Neuronal stem cell (in vitro differentiated cells): ENCODE data around the gene HOXA7.

ENCODE experiments used
- DNase-seq: peaks from one replicate; pipeline ENCODE4 v3.0.0-alpha.2; 2013; ENCODE audit warnings: low spot score
- H2AFZ ChIP-seq: one replicate; pipeline ENCODE4 v1.6.1; 2013; ENCODE audit warnings: mild to moderate bottlenecking, low read length, inconsistent platforms
- H2AK5ac ChIP-seq: 2 replicates; pipeline ENCODE4 v1.6.1; 2013; ENCODE audit warnings: low read depth, mild to moderate bottlenecking, inconsistent platforms, low read length, moderate library complexity, mixed read lengths
- H2BK120ac ChIP-seq: 2 replicates; pipeline ENCODE4 v1.6.1; 2013; ENCODE audit warnings: low read depth, mild to moderate bottlenecking, inconsistent platforms, low read length, moderate library complexity, mixed read lengths
- H2BK12ac ChIP-seq: one replicate; pipeline ENCODE4 v1.6.1; 2013; ENCODE audit warnings: low read length, inconsistent platforms
- H2BK15ac ChIP-seq: 2 replicates; pipeline ENCODE4 v1.6.1; 2013; ENCODE audit warnings: mild to moderate bottlenecking, low read length, inconsistent platforms, mixed read lengths
- H2BK5ac ChIP-seq: one replicate; pipeline ENCODE4 v1.6.1; 2013; ENCODE audit warnings: inconsistent platforms, mild to moderate bottlenecking, low read length, moderate library complexity
- H3K14ac ChIP-seq: one replicate; pipeline ENCODE4 v1.6.1; 2013; ENCODE audit warnings: low read length, inconsistent platforms
- H3K18ac ChIP-seq: 2 replicates; pipeline ENCODE4 v1.6.1; 2013; ENCODE audit warnings: low read length, inconsistent platforms
- H3K23ac ChIP-seq: 2 replicates; pipeline ENCODE4 v1.6.1; 2013; ENCODE audit warnings: low read depth, mild to moderate bottlenecking, mixed read lengths, low read length, inconsistent platforms; ENCODE audit not compliant: poor library complexity
- H3K27ac ChIP-seq: replicated peaks from 3 replicates; pipeline ENCODE4 v1.5.1; 2013; ENCODE audit warnings: low read length, inconsistent platforms
- H3K27me3 ChIP-seq, 3 experiments: 2 replicates each; pipeline ENCODE4 v1.6.1; 2013; ENCODE audit warnings: low read length in 3 of 3, mild to moderate bottlenecking in 2 of 3, inconsistent platforms in 1 of 3, low read depth in 1 of 3, mixed read lengths in 1 of 3, moderate library complexity in 1 of 3; ENCODE audit not compliant: control insufficient read depth in 3 of 3, insufficient read depth in 3 of 3
- H3K36me3 ChIP-seq, 2 donors: replicated peaks in 1 of 2; 2 replicates each; pipeline ENCODE4 v1.6.1; 2013; ENCODE audit warnings: low read length in 2 of 2; ENCODE audit not compliant: control insufficient read depth in 2 of 2, insufficient read depth in 2 of 2
- H3K4ac ChIP-seq: 2 replicates; pipeline ENCODE4 v1.6.1; 2013; ENCODE audit warnings: inconsistent platforms, mild to moderate bottlenecking, low read length, moderate library complexity
- H3K4me1 ChIP-seq, 2 donors: 1 replicate in 1 of 2; 2 replicates in 1 of 2; pipeline ENCODE4 v1.6.1; 2013; ENCODE audit warnings: low read length in 2 of 2, low read depth in 1 of 2; ENCODE audit not compliant: control insufficient read depth in 2 of 2, insufficient read depth in 1 of 2
- H3K4me2 ChIP-seq: one replicate; pipeline ENCODE4 v1.6.1; 2013; ENCODE audit warnings: mild to moderate bottlenecking, low read length, inconsistent platforms; ENCODE audit not compliant: insufficient read depth, poor library complexity, severe bottlenecking
- H3K4me3 ChIP-seq, 2 donors: 2 replicates each; pipeline ENCODE4 v1.5.1; 2013; ENCODE audit warnings: low read length in 2 of 2, mild to moderate bottlenecking in 2 of 2, inconsistent platforms in 1 of 2, moderate library complexity in 1 of 2
- H3K79me1 ChIP-seq: one replicate; pipeline ENCODE4 v1.6.1; 2013; ENCODE audit warnings: low read depth, mild to moderate bottlenecking, inconsistent platforms, low read length, moderate library complexity
- H3K9ac ChIP-seq: one replicate; pipeline ENCODE4 v1.6.1; 2013; ENCODE audit warnings: mild to moderate bottlenecking, low read depth, low read length, inconsistent platforms; ENCODE audit not compliant: poor library complexity
- H3K9me3 ChIP-seq, 2 donors: replicated peaks in 1 of 2; 2 replicates each; pipeline versions ENCODE3 to v1.6.1; 2013; ENCODE audit warnings: low read length in 2 of 2, mild to moderate bottlenecking in 2 of 2, inconsistent platforms in 1 of 2, low read depth in 1 of 2, mixed read lengths in 1 of 2, moderate library complexity in 1 of 2; ENCODE audit not compliant: control insufficient read depth in 2 of 2, insufficient read depth in 1 of 2
- H4K8ac ChIP-seq: one replicate; pipeline ENCODE4 v1.6.1; 2013; ENCODE audit warnings: low read depth, mild to moderate bottlenecking, inconsistent platforms, low read length, moderate library complexity
- H4K91ac ChIP-seq: one replicate; pipeline ENCODE4 v1.6.1; 2013; ENCODE audit warnings: low read length, low read depth, mild to moderate bottlenecking, inconsistent platforms; ENCODE audit not compliant: poor library complexity
- WGBS, 2 donors: extraction: QIAGEN DNeasy Blood & Tissue Kit; methylation state at CpG; one replicate each; pipeline ENCODE4 v1.1.7; 2013; ENCODE audit warnings: missing lambda C conversion rate in 2 of 2, mixed read lengths in 1 of 2; ENCODE audit not compliant: insufficient read length in 2 of 2, insufficient replicate concordance in 1 of 2; ENCODE audit errors: extremely low coverage in 2 of 2; 5-methylcytosine and 5-hydroxymethylcytosine counted together

HOXA7 gene

GRCh38 chr7:27198138-27198841, 41.8 kb upstream of the HOXA7 start:
- no peak overlapping the region for H2BK12ac ChIP-seq
- peak overlapping the region; percentile 15 for H2BK5ac ChIP-seq
- H2BK15ac ChIP-seq = no peak overlapping the region
- peaks cover 0 to 1% of the 10 kb centered on the region in 2 donors for H3K4me1 ChIP-seq
- H3K27ac ChIP-seq = no peak overlapping the region
- no peaks in the 10 kb centered on the region for H3K79me1 ChIP-seq
- no CpG with 5 or more reads among the region's 29 CpGs for WGBS, 2 donors
- H3K9me3 ChIP-seq = no peaks in the 10 kb centered on the region
- H3K27me3 ChIP-seq = peaks cover 49 to 94% (median 84%) of the 10 kb centered on the region in 3 experiments
- H2AFZ ChIP-seq = no peak overlapping the region
- no peak overlapping the region for H2AK5ac ChIP-seq
- no peak overlapping the region for H3K4me3 ChIP-seq
- no peak overlapping the region for H3K23ac ChIP-seq
- no peak overlapping the region for H2BK120ac ChIP-seq
- no peak overlapping the region for H3K14ac ChIP-seq
- DNase-seq = no peak
- no peak overlapping the region for H3K18ac ChIP-seq
- no peak overlapping the region for H3K4me2 ChIP-seq
- no peak overlapping the region for H3K4ac ChIP-seq
- H4K8ac ChIP-seq = no peak overlapping the region
- no peak overlapping the region for H3K9ac ChIP-seq
- H3K36me3 ChIP-seq = no peaks in the 10 kb centered on the region
- H4K91ac ChIP-seq = no peak overlapping the region

DNA sequence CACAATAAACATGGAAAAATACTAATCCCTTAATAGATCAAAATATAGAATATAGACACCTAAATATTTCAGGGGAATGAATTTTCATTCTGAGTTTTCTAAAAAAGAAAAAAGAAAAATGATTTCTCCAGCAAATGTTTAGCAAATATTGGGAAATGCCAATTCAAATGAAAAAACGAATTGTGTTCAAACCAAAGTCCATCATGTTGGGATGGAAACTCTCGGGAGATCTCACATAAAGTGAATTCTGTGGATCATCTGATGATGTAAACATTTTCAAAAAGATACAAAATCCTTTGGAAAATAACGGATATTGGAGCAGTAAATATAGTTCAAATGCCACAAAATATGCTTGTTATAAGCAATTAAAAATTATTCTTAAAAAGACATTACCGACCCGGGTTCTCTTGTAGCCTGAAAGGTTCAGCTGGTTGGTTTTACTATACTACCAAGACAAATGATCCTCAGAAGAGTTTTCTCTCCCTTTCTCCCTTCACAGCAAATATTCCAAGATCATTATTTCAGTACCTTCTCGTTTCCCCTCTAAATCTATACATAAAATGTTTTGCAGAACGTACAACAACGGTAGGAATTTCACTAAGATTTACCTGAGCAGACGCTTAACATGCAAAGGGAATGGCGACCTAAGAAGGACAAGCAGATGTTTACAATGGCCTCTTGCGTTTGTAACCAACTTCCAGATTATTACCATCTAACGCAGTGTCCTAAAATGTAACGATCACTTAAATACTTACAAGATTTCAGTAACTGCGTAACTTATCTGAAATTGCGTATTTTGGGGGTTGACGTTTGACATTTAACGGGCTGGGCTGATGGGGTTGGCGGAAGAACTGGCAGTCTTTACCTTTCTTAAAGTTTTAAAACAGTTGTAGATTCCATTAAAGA, 40.9 kb upstream of the HOXA7 start:
- WGBS, 2 donors = no CpG with 5 or more reads among the region's 18 CpGs
- Histone ChIP-seq H3K27me3 (peaks cover 55 to 94% (median 84%) of the 10 kb centered on the region in 3 experiments), H3K9me3 (no peaks in the 10 kb centered on the region), H3K27ac (no peak overlapping the region), H2BK120ac (no peak overlapping the region), H3K14ac (no peak overlapping the region), H3K23ac (no peak overlapping the region), H2BK15ac (no peak overlapping the region), H2AFZ (no peak overlapping the region), H3K4me1 (peaks cover 0 to 1% of the 10 kb centered on the region in 2 donors), H2BK12ac (no peak overlapping the region), H3K9ac (no peak overlapping the region), H3K4me3 (no peak overlapping the region), H3K4ac (no peak overlapping the region), H3K18ac (no peak overlapping the region), H2AK5ac (no peak overlapping the region), H4K91ac (no peak overlapping the region), H3K79me1 (no peaks in the 10 kb centered on the region), H4K8ac (no peak overlapping the region), H2BK5ac (no peak overlapping the region), H3K36me3 (no peaks in the 10 kb centered on the region), H3K4me2 (no peak overlapping the region)
- no peak for DNase-seq

- H2BK15ac ChIP-seq = no peak overlapping the region
- H2BK120ac ChIP-seq = no peak overlapping the region
- H3K4ac ChIP-seq = no peak overlapping the region
- no peak overlapping the region for H3K18ac ChIP-seq
- H3K27me3 ChIP-seq = peaks cover 56 to 94% (median 84%) of the 10 kb centered on the region in 3 experiments
- peaks cover 0 to under 1% of the 10 kb centered on the region in 2 donors for H3K9me3 ChIP-seq
- no peak overlapping the region for H2BK5ac ChIP-seq
- H2AK5ac ChIP-seq = no peak overlapping the region
- H3K79me1 ChIP-seq = no peaks in the 10 kb centered on the region
- peaks cover 0 to 1% of the 10 kb centered on the region in 2 donors for H3K4me1 ChIP-seq
- no peak overlapping the region for H2AFZ ChIP-seq
- H3K27ac ChIP-seq = no peak overlapping the region
- WGBS, 2 donors = no CpG with 5 or more reads among the region's 6 CpGs
- H2BK12ac ChIP-seq = no peak overlapping the region
- no peak overlapping the region for H3K9ac ChIP-seq
- H3K23ac ChIP-seq = no peak overlapping the region
- H3K36me3 ChIP-seq = no peaks in the 10 kb centered on the region
- no peak overlapping the region for H3K14ac ChIP-seq
- no peak overlapping the region for H4K8ac ChIP-seq
- no peak overlapping the region for H3K4me3 ChIP-seq
- no peak overlapping the region for H3K4me2 ChIP-seq
- DNase-seq = peak; percentile 67
- no peak overlapping the region for H4K91ac ChIP-seq
Measured at GRCh38 chr7:27196287-27196767, 39.9 kb upstream of the HOXA7 start.
